DND-41 (cell line): Measurements from ENCODE around the gene GPR132.
"Not testable (repeated sequence)": the region's sequence is repeated elsewhere in the genome, so short reads cannot be mapped to it uniquely, and the experiment has no call there.

ENCODE experiments used
- EZH2 ChIP-seq: IDR thresholded peaks from 3 replicates; pipeline ENCODE4 v1.6.1; 2012; ENCODE audit warnings: borderline replicate concordance, low read depth, mild to moderate bottlenecking, moderate library complexity, low read length, inconsistent platforms; ENCODE audit not compliant: severe bottlenecking
- TF ChIP-seq, protein P1 (sequence below): IDR thresholded peaks from 2 replicates; pipeline ENCODE4 v1.5.1; 2012; ENCODE audit warnings: borderline replicate concordance, low read length, moderate library complexity, mild to moderate bottlenecking; ENCODE audit not compliant: poor library complexity, severe bottlenecking; ENCODE audit errors: extremely low read depth

DNA sequence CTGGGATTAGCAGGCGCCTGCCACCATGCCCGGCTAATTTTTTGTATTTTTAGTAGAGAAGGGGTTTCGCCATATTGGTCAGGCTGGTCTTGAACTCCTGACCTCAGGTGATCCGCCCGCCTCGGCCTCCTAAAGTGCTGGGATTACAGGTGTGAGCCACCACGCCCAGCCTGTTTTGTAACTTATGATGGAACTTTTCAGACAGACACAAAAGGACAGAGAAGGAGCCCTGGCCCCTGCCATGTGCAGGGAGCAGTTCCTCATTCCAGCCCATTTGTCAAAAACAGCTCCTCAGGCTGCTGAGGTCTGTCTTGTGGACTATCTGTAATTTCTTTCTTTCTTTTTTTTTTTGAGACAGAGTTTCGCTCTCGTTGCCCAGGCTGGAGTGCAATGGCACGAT lies 1.7 kb downstream of the GPR132 start:
- TF ChIP-seq, protein P1, sequence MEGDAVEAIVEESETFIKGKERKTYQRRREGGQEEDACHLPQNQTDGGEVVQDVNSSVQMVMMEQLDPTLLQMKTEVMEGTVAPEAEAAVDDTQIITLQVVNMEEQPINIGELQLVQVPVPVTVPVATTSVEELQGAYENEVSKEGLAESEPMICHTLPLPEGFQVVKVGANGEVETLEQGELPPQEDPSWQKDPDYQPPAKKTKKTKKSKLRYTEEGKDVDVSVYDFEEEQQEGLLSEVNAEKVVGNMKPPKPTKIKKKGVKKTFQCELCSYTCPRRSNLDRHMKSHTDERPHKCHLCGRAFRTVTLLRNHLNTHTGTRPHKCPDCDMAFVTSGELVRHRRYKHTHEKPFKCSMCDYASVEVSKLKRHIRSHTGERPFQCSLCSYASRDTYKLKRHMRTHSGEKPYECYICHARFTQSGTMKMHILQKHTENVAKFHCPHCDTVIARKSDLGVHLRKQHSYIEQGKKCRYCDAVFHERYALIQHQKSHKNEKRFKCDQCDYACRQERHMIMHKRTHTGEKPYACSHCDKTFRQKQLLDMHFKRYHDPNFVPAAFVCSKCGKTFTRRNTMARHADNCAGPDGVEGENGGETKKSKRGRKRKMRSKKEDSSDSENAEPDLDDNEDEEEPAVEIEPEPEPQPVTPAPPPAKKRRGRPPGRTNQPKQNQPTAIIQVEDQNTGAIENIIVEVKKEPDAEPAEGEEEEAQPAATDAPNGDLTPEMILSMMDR: not testable (repeated sequence)
- TF ChIP-seq EZH2: not testable (repeated sequence)
